ENCODE results near the gene NOLC1.

- TF ChIP-seq CTCF (conservative IDR thresholded peaks at IDR 0.05 in 1 of 2, IDR thresholded peaks at IDR 0.05 in 1 of 2; ENCODE audit: low read depth in 1 of 2, low read length in 2 of 2) (no peak), EZH2 (IDR thresholded peaks at IDR 0.05; ENCODE audit: low read length, missing control alignments) (no peak)
Observed at GRCh38 chr10:102116656-102117055, 35.5 kb upstream of the NOLC1 start.
